HG02884 (cell line): ENCODE measurements around the gene CLDN4.
"Not testable (repeated sequence)": the region's sequence is repeated elsewhere in the genome, so short reads cannot be mapped to it uniquely, and the experiment has no call there.

ENCODE experiments used
- ATAC-seq: cut with Tn5 transposase; IDR thresholded peaks from one replicate; pipeline ENCODE4 v1.9.1; 2021; ENCODE audit warnings: mild to moderate bottlenecking, moderate library complexity; ENCODE audit not compliant: unreplicated experiment

The CLDN4 gene

DNA sequence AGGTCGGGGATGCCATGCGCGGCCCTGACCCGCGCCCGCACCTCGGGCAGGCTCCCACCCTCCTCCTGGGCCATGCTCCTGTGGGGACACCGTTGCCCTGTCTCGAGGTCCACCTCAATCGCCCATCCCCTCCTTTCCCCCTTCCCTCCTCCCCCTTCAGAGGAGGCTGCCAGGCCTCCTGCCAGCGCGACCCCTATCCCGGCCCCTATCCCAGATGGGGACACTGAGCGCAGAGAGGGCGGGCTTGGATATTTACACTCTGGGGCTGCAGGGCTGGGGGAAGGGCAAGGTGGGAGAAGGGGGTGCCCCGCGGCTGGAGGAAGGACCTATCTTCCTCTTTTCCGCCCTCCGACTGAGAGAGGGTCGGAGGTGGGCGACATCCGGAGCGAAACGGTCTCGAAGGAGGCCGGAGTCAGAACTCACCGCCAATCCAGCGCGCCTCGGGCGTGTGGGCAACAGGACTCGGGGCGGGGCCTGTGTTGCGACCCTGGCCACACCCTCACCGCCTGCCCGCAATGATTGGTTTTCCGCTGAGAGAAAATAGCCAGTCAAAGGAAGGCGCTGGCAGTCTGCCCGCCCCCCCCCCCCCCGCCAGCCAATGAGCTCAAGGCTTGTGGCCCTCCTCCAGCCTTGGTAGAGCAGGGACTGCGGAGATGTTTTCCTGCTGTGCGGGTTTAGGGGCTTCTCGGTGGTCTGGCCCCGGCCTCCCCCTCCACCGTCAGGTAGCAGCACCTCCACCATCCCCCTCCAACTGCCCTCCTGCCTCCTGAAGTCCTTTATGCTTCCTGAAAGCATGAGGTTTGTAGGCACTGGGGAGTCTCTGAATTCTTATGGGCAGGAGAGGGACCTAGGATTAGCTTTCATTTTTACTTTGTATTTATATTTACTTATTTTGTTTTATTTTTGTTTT, 11.5 kb downstream of the CLDN4 start, which contains the start of gene METTL27:
Gene METTL27, minus strand, starts transcription at position 450 of the 910 bp plus-strand sequence. Its CDS starts 376 bp downstream, at position 74.
- peak; percentile 85 for ATAC-seq

DNA sequence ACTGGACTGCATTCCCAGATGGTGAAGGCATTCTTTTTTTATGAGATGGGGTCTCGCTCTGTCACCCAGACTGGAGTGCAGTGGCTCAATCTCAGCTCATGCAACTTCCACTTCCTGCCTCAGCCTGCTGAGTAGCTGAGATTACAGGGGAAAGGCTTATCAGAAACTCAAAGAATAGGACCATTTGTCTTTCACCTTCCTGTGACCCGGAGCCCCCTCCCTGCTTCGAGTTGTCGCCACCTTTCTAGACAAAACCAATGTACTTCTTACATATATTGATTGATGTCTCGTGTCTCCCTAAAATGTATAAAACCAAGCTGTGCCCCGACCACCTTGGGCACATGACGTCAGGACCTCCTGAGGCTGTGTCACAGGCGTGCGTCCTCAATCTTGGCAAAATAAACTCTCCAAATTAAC, 13.3 kb downstream of the CLDN4 start:
- ATAC-seq: no peak

DNA sequence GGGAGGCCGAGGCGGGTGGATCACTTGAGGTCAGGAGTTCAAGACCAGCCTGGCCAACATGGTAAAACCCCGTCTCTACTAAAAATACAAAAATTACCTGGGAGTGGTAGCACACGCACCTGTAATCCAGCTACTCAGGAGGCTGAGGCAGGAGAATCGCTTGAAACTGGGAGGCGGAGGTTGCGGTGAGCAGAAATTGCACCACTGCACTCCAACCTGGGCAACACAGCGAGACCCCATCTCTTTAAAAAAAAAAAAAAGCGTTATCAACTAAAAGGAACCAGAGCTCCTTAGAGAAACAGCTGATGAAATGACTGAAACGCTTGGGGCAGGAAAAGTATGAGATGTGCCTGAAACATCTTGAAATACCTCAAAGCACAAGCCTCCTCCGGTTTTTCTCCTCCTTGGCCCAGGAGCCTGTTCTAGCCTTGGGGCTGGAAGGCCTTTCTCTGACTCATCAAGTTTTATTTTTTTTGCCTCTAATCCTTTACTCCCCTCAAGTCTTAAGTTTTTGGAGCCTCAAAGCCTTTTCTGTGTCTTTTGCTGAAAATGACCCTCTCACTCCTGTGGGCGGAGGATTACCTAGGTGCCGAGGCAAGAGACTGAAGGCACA, 14.2 kb downstream of the CLDN4 start:
- no peak for ATAC-seq

DNA sequence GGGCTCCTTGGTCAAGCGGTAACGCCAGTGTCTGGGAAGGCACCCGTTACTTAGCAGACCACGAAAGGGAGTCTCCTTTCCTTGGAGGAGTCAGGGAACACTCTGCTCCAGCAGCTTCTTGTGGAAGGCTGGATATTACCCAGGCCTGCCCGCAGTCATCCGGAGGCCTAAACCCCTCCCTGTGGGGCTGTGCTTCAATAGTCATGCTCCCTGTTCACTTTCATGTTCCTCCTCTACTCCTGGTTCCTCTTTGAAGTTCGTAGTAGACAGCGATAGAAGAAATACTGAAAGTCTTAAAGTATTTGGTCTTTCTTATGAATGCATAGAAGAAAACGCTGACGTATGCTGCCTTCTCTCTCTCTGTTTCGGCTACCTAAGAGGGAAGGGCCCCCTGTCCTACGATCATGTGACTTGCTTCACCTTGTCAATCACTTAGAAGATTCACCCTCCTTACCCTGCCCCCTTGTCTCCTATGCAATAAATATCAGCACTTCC, 15.0 kb downstream of the CLDN4 start:
- not testable (repeated sequence) for ATAC-seq

DNA sequence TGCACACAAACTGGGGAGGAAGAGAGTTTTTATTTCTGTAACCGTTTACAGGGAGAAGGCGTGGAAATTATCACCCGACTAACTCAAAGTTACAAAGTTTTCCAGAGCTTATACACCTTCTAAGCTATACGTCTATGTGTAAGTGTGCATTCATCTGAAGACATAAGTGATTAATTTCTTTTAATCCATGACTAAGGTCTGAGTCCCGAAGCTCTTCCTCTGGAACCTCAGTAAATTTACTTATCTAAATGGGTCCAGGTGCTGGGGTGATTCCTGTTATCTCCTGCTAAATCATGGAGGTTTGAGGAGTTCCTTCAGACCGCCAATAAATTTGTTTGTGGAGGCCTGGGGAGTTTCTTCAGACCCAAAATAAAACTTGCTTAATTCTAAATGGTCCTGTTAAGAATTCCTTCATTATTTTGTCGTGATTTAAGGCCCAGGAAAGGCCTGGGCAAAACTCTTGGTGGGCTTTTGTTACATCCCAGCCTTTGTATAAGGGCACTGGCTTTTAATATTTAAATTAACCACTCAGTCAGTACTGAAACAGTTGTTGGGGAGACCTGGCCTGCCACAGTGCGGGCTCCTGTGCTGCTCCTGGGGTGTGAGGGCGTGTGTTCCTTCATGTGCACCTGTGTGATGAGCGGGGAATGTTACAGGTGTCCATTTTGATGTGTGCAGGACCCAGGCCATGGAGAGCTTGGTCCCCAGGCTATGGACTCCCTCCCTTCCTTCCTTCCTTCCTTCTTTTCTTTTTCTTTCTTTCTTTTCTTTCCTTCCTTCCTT, 17.3 kb downstream of the CLDN4 start:
- ATAC-seq: no peak

DNA sequence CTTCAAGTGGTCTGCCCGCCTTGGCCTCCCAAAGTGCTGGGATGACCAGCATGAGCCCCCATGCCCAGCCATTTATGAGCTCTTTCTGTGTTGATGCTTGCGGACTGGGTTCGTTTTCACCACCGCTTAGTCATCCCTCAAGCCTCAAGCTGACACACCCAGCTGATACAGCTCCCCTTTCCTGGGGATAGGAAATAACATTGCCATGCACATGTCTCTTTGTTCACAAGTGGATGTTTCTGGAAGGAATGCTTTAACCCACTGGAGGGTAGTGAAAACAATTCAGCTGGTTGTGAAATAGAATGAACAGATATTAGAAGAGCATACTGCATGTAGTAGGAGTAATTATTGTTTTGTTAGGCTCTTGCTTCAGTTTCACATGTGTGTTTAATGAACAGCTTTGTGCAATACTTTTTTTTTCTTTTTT, 20.0 kb downstream of the CLDN4 start:
- no peak for ATAC-seq

DNA sequence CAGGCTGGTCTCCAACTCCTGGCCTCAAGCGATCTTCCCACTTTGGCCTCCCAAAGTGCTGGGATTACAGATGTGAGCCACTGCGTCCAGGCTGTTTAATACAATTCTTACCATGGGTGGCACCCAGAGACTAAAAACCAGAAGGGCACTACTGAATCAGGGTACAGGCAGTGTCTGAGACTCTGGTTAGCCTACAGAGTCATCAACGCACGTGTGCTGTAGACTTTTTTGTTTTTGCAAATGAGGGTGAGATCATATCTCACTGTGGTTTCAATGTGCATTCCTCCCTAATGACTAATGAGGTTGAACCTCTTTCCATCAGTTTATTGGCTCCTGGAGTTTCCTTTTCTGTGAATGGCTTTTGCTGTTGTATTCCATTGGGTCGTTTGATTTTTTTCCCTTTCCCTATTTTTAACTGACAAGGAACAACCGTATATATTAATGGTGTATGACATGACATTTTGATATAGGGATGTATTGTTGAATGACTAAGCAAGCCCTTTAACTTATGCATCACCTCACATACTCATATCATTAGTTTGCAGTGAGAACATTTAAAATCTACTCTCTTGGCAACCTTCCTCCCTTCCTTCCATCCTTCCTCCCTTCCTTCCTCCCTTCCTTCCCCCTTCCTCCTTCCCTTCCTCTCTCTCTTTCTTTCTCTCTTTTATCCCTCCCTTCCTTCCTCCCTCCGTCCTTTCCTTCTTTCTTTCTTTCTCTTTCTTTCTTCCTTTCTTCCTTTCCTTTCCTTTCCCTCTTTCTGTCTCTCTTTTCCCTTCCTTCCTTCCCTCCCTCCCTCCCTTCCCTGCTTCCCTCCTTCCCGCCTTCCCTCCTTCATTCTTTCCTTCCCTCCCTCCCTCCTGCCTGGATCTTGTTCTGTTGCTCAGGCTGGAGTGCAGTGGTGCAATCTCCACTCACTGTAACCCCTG, 20.9 kb downstream of the CLDN4 start:
- peak; percentile 76 for ATAC-seq

DNA sequence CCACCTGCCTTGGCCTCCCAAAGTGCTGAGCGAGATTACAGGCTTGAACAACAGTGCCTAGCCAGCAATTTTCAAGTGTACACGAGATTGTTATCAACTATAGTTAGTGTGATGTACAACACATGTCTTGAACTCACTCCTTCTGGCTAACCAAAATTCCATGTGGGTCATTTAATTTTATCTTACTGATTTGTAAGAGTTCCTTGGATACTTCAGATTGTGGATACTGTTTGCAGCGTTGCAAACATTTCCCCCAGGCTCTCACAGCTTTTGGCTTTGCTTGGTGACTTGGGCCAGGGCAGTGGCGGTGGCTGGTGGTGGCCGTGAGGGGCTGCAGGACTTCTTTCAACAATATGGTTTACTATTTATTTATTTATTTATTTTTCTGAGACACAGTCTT, 21.7 kb downstream of the CLDN4 start:
- ATAC-seq: no peak

DNA sequence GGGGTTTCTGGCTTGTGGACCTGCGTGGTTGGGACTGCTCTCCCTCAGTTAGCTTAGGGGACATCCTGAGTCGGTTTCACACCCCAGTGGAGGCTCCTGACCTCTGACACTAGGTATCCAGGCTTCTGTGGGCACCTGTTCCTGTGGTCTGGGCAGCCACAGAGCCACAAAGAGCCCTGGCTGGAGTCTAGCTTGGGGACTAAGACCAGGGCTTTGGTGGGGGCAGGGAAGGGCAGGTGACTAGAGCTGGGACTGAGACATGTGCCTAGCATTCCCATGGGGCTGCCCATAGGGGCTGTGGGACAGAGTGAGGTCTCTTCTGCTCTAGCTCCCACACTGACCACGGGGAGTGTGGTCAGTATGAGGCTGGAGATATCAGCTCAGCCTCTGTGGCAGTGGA, 26.1 kb downstream of the CLDN4 start:
- ATAC-seq: no peak

DNA sequence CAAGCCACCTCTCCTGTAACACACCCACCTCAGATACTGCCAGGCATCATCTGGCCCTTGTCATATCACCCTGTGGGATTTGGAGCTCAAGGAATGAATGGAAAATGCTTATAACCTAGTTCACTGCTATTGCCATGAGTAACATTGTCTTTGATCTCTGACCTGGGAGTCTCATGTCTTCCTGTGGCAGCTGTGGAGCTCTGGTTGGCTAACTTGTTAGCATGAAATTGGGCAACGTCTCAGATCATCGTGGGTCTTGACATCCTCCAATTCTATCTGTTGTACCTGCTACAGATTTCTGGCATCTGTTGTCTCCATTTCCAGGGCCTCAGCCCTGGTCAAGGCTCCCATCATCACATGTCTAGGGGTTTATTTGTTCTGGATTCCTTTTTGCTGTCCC, 28.0 kb downstream of the CLDN4 start:
- no peak for ATAC-seq

DNA sequence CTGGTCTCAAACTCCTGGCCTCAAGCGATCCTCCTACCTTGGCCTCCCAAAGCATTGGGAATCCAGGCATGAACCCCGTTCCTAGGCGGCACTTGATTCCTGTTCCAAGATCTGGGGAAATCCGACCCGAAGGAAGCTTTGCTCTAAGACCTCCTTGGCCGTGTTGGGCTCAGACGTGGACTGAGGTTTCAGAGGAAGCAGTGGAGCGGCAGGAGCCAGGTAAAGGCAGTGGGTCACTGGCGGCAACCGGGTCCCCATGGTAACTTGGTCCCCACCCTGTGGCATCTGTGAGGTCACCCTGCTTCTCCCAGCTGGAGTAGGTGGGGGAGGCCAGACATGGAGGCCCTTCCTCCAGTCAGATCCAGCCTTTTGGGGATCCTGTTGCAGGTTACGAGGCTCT, 30.1 kb downstream of the CLDN4 start, which contains the start of gene TMEM270:
Gene TMEM270, plus strand, starts transcription at position 301 of the 400 bp plus-strand sequence. Its CDS starts 36 bp downstream, at position 337.
- ATAC-seq: no peak

DNA sequence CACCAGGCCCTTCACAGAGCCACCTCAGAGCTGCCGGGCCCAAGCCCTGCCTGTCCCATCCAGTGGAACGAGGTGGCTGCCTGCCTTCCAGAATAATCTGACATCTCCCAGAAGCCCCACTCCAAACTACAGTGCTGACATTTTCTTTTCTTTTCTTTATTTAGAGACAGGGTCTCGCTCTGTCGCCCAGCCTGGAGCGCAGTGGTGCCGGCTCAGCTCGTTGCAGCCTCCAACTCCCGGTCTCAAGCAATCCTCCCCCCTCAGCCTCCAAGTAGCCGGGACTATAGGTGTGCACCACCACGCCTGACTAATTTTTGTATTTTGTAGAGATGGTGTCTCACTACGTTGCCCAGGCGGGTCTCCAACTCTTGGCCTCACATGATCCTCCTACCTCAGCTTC, 30.5 kb downstream of the CLDN4 start:
- ATAC-seq: no peak

DNA sequence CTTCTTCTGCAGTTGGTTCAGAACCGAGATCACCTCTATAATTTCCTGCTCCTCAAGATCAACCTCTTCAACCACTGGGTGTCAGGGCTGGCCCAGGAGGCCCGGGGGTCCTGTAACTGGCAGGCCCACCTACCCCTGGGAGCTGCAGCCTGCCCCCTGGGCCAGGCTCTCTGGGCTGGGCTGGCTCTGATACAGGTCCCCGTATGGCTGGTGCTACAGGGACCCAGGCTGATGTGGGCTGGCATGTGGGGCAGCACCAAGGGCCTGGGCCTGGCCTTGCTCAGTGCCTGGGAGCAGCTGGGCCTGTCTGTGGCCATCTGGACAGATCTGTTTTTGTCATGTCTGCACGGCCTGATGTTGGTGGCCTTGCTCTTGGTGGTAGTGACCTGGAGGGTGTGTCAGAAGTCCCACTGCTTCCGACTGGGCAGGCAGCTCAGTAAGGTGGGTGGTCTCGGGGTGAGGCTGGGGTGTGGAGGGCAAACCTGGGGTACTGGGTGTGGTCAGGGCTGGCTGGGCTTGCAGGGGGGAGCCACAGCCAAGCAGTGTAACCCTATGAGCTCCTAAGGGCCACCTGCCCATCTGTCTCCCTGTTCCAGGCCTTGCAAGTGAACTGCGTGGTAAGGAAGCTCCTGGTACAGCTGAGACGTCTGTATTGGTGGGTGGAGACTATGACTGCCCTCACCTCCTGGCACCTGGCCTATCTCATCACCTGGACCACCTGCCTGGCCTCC, 34.4 kb downstream of the CLDN4 start:
- no peak for ATAC-seq

DNA sequence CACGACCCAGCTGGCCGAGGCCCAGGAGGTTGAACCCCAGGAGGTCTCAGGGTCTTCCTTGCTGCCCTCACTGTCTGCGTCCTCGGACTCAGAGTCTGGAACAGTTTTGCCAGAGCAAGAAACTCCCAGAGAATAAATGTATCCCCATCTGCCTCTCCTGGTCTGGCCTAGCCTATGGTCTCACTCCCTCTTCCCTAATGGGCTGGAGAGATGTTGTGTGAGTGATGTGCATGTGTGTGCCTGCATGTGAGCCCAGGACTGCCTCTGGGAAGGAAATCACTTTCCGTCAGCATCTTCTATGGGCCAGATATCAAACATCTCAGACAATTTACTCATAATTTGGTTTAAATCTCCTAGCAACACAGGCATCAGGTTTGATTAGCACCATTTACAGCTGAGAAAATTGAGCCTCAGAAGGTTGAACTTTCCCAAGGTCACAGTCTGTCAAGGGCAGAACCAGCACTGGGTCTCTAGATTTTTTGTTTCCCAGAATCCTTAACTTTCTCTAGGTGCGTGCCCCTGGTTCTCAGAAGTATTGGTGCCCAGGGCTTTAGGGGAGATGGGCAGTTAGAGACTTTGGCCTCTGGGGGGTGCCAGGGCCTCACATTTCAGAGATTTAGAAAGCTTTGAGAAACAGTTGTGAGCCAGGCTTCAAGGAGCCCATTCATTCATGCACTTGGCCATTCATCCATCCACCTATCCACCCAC, 35.1 kb downstream of the CLDN4 start:
- no peak for ATAC-seq

DNA sequence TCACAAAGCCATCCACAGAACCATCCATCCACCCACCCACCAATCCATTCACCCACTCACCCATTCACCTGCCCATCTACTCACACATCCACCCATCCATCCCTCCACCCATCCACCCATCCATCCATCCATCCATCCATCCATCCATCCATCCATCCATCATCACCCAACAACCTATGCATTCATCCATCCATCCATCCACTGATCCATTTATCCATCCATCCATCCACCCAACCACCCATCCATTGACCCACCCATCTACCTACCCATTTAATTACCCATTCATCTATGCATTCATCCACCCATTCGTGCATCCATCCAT, 35.6 kb downstream of the CLDN4 start:
- no peak for ATAC-seq

DNA sequence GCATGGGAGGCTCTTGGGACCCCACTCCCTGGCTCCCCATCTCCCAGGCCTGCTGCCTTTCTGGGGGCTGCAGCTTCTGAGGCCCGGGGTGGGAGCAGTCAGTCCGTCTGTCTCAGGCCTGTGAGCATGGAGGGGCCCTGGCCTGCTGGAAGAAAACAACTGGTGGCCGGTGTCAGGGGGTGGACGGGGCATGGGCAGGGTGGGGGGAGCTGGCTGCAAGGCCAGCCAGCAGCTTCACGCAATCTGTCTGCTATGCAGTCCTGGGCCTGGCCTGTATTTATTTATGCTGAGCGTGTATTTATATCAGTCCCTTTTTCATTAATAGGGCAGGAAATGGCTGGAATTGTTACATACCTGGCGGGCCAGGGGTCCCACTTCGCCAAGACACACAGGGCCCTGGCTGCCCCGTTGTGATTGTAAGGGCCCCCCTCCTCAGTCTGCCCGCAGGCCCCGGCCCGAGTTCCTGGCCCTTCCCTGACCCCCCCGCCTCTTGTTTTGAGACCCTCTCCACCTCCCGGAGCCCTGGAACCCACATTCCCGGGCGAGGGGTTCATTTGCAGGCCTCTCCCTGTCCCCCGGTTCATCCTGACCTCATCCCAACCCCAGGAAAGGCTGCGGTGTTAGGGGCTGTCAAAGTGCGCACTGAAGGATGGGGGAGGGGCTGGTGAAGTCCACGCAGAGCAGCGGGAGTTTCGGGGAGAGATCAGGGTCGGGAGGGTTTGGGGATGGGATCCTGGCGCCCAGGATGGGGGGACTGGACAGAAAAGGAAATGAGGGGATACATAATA, 38.4 kb downstream of the CLDN4 start:
- no peak for ATAC-seq

DNA sequence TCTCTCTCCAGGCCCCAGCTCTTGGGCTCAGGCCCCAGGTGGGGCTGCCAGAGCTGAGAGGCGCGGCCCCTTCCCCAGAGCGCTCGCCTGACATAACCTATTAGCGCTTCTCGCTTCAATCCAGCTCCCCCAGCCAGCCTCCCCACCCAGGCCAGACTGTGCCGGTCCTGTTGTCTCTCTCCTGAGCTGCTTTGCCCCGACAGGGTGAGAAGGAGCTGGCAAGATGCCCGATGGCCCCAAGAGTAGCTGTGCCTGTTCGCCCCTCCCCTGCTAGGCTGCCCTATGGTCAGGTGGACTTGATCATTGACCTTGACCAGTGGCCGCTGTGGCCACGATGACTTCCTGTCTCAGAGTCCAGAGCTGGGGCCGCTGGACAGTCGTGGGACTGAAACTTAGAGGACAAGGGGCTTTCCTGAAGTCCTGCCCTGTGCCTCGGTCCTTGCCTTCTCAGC, 39.3 kb downstream of the CLDN4 start:
- no peak for ATAC-seq
